HUES6 (cell line): Measurements from ENCODE around the gene SEC24D.

ENCODE experiments used
- H3K27ac ChIP-seq: 2 replicates; pipeline ENCODE4 v1.7.0; 2013; ENCODE audit warnings: low read depth, mild to moderate bottlenecking, low read length, inconsistent platforms
- H3K27me3 ChIP-seq: 2 replicates; pipeline ENCODE4 v1.6.1; 2013; ENCODE audit warnings: low read length; ENCODE audit not compliant: control insufficient read depth, insufficient read depth
- H3K36me3 ChIP-seq: 2 replicates; pipeline ENCODE4 v1.6.1; 2013; ENCODE audit warnings: low read length; ENCODE audit not compliant: control insufficient read depth, insufficient read depth
- H3K4me1 ChIP-seq: 2 replicates; pipeline ENCODE4 v1.6.1; 2013; ENCODE audit warnings: low read length; ENCODE audit not compliant: control insufficient read depth, insufficient read depth
- H3K4me3 ChIP-seq: 2 replicates; pipeline ENCODE4 v1.5.1; 2013; ENCODE audit warnings: low read depth, low read length
- H3K9ac ChIP-seq: one replicate; pipeline ENCODE4 v1.6.1; 2013; ENCODE audit warnings: mild to moderate bottlenecking, low read length
- H3K9me3 ChIP-seq: 2 replicates; pipeline ENCODE4 v1.6.1; 2013; ENCODE audit warnings: low read depth, low read length; ENCODE audit not compliant: control insufficient read depth, insufficient read depth

Gene SEC24D

GRCh38 chr4:118824141-118824540 is 11.8 kb downstream of the SEC24D start:
- Histone ChIP-seq H3K27ac (no peak overlapping the region), H3K36me3 (peaks cover 42% of the 10 kb centered on the region), H3K9ac (no peak overlapping the region), H3K4me3 (no peak overlapping the region), H3K27me3 (no peaks in the 10 kb centered on the region), H3K9me3 (no peaks in the 10 kb centered on the region), H3K4me1 (peaks cover 34% of the 10 kb centered on the region)

DNA sequence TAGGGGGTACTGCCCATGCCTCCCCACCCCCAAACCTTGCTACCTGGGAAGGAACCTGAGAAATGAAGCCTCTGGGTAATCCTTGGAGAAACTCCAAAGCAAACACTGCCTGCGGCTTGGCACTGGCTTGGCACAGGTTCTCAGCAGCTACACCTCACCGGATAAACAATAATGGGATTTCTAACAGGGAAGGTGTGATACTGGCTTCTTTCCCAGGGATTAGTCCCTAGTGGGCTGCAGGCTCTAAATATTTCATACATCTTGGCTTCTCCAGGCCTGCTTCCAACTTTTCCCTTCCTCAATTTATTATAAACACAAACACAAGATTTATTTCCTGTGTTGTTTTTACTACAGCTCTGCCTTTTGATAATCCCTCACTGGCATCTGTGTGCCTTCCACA is 12.5 kb downstream of the SEC24D start:
- Histone ChIP-seq H3K9me3 (no peaks in the 10 kb centered on the region), H3K27me3 (no peaks in the 10 kb centered on the region), H3K36me3 (peaks cover 36% of the 10 kb centered on the region), H3K27ac (no peak overlapping the region), H3K9ac (no peak overlapping the region), H3K4me3 (no peak overlapping the region), H3K4me1 (peaks cover 29% of the 10 kb centered on the region)

DNA sequence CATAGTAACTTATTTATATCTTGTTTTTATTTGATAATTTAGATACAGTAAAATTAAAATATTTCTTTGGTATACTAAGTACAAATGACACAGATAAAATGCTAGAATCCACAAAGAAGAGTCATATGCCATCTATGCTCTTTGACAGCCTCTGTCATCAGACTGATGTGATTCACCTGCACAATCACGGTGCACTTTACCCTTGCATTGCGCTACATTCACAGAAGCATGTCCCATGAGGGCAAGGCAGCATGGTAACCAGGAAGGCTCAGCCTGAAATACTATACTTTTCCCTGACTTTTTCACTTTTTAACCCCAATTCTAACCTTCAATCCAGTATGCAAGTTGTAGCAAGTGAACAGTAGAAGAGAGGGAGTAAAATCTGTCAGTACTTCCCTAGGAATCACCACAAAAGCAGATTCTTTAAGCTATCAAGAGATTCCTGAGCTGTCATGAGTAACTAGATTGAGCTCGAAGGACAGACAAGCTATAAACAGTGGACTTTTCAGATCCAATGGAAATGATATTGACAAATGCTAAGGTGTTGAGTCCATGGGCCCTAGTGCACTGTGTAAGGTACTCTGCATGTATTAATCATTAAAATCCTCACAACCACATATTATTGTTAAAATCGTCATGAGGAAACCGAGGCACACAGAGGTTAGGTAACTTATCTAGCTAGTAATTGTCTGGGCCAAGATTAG is 14.2 kb downstream of the SEC24D start:
- peaks cover 14% of the 10 kb centered on the region for H3K4me1 ChIP-seq

DNA sequence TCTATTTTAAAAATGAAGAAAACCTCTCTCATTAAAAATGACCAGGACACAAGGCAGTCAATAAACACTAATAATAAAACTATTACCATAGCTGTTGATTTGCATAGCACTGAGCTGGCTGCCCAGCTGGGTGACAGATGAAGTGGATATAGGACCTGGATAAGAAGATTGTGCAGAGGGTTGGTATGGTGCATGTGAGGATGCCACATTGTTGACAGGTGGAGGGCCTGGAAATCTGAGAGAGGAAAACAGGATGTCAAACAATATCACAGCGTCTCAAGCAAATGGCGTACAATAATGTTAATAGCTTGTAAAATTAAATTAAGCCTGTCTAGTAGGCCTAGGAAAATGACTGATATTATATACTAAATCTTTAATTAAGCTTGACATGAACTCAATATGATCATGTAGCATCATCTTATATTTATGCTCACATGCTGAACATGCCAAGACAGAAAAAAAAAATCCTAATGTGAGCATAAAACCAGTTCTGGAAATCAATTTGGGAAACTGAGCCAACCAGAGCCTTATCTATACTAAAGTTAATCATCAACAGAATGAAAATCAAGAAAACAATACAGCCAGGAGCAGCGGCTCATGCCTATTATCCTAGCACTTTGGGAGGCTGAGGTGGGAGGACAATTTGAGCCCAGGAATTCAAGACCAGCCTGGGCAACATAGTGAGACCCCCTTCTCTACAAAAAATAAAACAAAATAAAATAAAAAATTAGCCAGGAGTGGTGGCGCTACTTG is 18.6 kb downstream of the SEC24D start:
- no peaks in the 10 kb centered on the region for H3K4me1 ChIP-seq
- H3K4me3 ChIP-seq: no peak overlapping the region
- H3K36me3 ChIP-seq: peaks cover 51% of the 10 kb centered on the region

More for the DNA sequence above, 14.2 kb downstream of the SEC24D start:
- Histone ChIP-seq H3K9me3 (no peaks in the 10 kb centered on the region), H3K4me3 (no peak overlapping the region), H3K27ac (no peak overlapping the region), H3K9ac (no peak overlapping the region), H3K36me3 (peaks cover 40% of the 10 kb centered on the region), H3K27me3 (no peaks in the 10 kb centered on the region)

DNA sequence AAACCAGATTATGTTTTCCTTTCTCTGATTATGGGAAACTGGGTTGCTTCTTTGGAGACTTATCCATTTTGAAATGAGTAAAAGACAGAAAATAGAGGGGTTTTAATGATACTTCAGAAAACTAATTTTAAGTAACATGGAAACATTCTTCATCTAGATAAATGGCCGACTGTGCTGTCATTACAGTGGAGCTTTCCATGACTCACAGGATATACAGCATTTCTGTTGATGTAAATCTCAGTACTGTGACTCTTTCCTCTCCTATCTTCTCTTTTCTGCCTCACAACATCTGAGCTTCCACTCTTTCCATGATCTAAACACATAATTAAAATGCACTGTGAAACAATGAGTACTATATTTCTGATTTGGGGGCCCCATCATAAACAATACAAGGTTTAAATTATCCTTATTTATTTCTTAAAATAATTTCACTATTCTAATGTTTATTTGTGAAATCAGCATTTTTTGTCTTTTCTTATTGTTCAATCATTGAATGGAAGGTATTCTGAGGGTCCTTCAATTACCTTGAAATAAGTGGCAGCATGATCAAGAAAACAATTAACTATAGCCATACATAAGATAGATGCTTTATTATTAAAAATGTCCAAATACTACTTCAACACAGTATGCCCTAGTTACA is 19.3 kb downstream of the SEC24D start:
- Histone ChIP-seq H3K36me3 (peaks cover 51% of the 10 kb centered on the region), H3K27ac (no peak overlapping the region), H3K4me3 (no peak overlapping the region), H3K27me3 (no peaks in the 10 kb centered on the region), H3K9ac (no peak overlapping the region), H3K4me1 (no peaks in the 10 kb centered on the region), H3K9me3 (no peaks in the 10 kb centered on the region)

More for the DNA sequence above, 18.6 kb downstream of the SEC24D start:
- Histone ChIP-seq H3K27me3 (no peaks in the 10 kb centered on the region), H3K9me3 (no peaks in the 10 kb centered on the region), H3K27ac (no peak overlapping the region), H3K9ac (no peak overlapping the region)

GRCh38 chr4:118814891-118815290 is 21.0 kb downstream of the SEC24D start:
- Histone ChIP-seq H3K9me3 (no peaks in the 10 kb centered on the region), H3K36me3 (peaks cover 68% of the 10 kb centered on the region), H3K27me3 (no peaks in the 10 kb centered on the region), H3K4me3 (no peak overlapping the region), H3K9ac (no peak overlapping the region), H3K27ac (no peak overlapping the region), H3K4me1 (no peaks in the 10 kb centered on the region)

DNA sequence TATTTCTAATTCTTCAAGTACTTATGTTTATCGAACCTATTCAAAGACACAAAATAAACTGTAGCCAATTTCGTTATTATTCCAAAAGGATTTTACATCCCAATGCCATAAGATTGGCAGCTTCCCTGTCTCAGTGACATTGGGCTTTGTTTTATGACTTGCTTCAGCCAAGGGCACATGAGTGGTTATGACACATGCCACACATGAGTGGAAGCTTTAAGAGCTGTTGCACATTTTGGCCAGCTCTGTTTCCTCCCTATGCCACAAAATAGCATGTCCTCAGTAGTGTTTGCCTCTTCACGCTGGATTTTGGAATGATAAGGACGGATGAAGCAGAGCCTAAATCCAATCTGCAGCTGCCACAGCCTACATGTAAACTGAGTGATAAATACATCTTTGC is 21.9 kb downstream of the SEC24D start:
- Histone ChIP-seq H3K9ac (no peak overlapping the region), H3K4me1 (no peaks in the 10 kb centered on the region), H3K27ac (no peak overlapping the region), H3K9me3 (no peaks in the 10 kb centered on the region), H3K4me3 (no peak overlapping the region), H3K27me3 (no peaks in the 10 kb centered on the region), H3K36me3 (peaks cover 77% of the 10 kb centered on the region)

- no peaks in the 10 kb centered on the region for H3K4me1 ChIP-seq
- H3K36me3 ChIP-seq: peaks cover 79% of the 10 kb centered on the region
- H3K9ac ChIP-seq: no peak overlapping the region
- H3K27ac ChIP-seq: no peak overlapping the region
- no peaks in the 10 kb centered on the region for H3K9me3 ChIP-seq
- no peaks in the 10 kb centered on the region for H3K27me3 ChIP-seq
- no peak overlapping the region for H3K4me3 ChIP-seq
These were observed 22.4 kb downstream of the SEC24D start for GRCh38 chr4:118813561-118813960.

- no peaks in the 10 kb centered on the region for H3K27me3 ChIP-seq
- H3K9me3 ChIP-seq: no peaks in the 10 kb centered on the region
- H3K27ac ChIP-seq: no peak overlapping the region
- H3K4me1 ChIP-seq: no peaks in the 10 kb centered on the region
- no peak overlapping the region for H3K9ac ChIP-seq
- no peak overlapping the region for H3K4me3 ChIP-seq
- peaks cover 92% of the 10 kb centered on the region for H3K36me3 ChIP-seq
These were observed 24.1 kb downstream of the SEC24D start for GRCh38 chr4:118811832-118812231.

DNA sequence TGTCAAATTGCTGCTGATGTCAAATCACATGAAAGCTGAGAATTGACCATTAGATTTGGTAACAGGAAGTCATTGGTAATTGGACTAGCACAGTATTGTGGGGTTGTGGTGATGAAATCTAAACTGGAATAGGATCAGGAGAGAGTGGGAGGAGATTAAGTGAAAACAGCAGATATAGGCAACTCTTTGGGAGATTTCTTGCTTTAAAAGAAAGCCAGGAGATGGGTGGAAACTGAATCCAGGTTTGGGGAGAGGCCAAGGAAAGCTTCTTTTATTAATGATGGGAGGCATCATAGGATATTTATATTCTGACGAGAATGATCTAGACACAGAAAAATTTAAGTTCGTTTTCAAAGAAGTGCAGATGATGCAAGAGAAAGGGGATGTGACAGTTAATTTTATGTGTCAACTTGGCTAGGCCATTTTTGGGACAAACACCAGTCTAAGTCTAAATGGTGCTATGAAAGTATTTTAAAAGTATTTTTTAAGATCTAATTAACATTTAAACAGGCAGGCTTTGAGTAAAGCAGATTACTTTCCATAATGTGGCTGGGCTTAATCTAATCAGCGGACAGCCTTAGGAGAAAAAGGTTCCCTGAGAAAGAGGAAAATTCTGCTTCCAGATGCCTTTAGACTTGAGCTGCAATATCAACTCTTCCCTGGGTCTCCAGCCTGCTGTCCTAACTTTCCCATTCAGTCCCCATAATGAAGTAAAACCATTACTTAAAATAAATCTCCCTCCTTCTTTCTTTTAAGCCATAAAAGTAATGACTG is 24.7 kb downstream of the SEC24D start:
- H3K9ac ChIP-seq: no peak overlapping the region
- H3K4me1 ChIP-seq: no peaks in the 10 kb centered on the region
- no peak overlapping the region for H3K27ac ChIP-seq
- H3K27me3 ChIP-seq: no peaks in the 10 kb centered on the region
- H3K9me3 ChIP-seq: no peaks in the 10 kb centered on the region
- H3K4me3 ChIP-seq: no peak overlapping the region
- H3K36me3 ChIP-seq: peaks cover 95% of the 10 kb centered on the region
